OCI-LY3 (cell line): ENCODE measurements around the gene LYRM1.
"Not testable (repeated sequence)": the region's sequence is repeated elsewhere in the genome, so short reads cannot be mapped to it uniquely, and the experiment has no call there.

Experiments
- H2AFZ ChIP-seq: fragments of 200-600, 300-600 bp; shearing (Covaris generic); 2 replicates; pipeline ENCODE4 v1.6.0; 2014; ENCODE audit warnings: antibody characterized with exemption, low read depth, low read length
- H3K27ac ChIP-seq: fragments of 200-600, 300-600 bp; sonication (generic); 2 replicates; pipeline ENCODE4 v1.5.1; 2014; ENCODE audit warnings: mild to moderate bottlenecking, low read length, moderate library complexity, mixed read lengths
- H3K27me3 ChIP-seq: fragments of 200-600, 300-600 bp; sonication (generic); 2 replicates; pipeline ENCODE4 v1.6.1; 2014; ENCODE audit warnings: low read depth, low read length, mixed read lengths
- H3K36me3 ChIP-seq: fragments of 200-600, 300-600 bp; sonication (generic); replicated peaks from 2 replicates; pipeline ENCODE3; 2014; ENCODE audit warnings: low read depth, low read length, mixed read lengths
- H3K4me1 ChIP-seq: fragments of 300-600, 200-600 bp; sonication (generic); 2 replicates; pipeline ENCODE4 v1.6.1; 2014; ENCODE audit warnings: low read length, mixed read lengths
- H3K4me2 ChIP-seq: fragments of 200-600, 300-600 bp; sonication (generic); 2 replicates; pipeline ENCODE4 v1.6.1; 2014; ENCODE audit warnings: low read length, mixed read lengths
- H3K4me3 ChIP-seq: fragments of 300-600, 200-600 bp; sonication (generic); 2 replicates; pipeline ENCODE4 v1.5.1; 2014; ENCODE audit warnings: antibody characterized with exemption, mild to moderate bottlenecking, low read length, moderate library complexity
- H3K79me2 ChIP-seq: fragments of 300-600, 200-600 bp; shearing (Covaris generic); 2 replicates; pipeline ENCODE4 v1.6.1; 2014; ENCODE audit warnings: mild to moderate bottlenecking, low read length, mixed read lengths
- H3K9ac ChIP-seq: fragments of 300-600, 200-600 bp; shearing (Covaris generic); 2 replicates; pipeline ENCODE4 v1.6.0; 2014; ENCODE audit warnings: mild to moderate bottlenecking, low read length, moderate library complexity
- H3K9me3 ChIP-seq: fragments of 200-600, 300-600 bp; shearing (Covaris generic); 2 replicates; pipeline ENCODE4 v1.6.1; 2014; ENCODE audit warnings: low read length, mixed read lengths; ENCODE audit not compliant: insufficient read depth
- H4K20me1 ChIP-seq: fragments of 200-600, 300-600 bp; sonication (generic); 2 replicates; pipeline ENCODE4 v1.6.1; 2016; ENCODE audit warnings: low read length, mixed read lengths; ENCODE audit not compliant: insufficient read depth
- EZH2phosphoT487 ChIP-seq: fragments of 200-600 bp; shearing (Covaris generic); IDR thresholded peaks from 2 replicates; pipeline ENCODE4 v1.6.1; 2018; ENCODE audit warnings: antibody characterized with exemption, mixed run types, low read depth
- TF ChIP-seq, protein P1 (sequence below): fragments of 200-600, 300-600 bp; sonication (generic); IDR thresholded peaks from 2 replicates; pipeline ENCODE4 v1.5.1; 2014; ENCODE audit warnings: antibody characterized with exemption, low read length, low read depth

Gene LYRM1

DNA sequence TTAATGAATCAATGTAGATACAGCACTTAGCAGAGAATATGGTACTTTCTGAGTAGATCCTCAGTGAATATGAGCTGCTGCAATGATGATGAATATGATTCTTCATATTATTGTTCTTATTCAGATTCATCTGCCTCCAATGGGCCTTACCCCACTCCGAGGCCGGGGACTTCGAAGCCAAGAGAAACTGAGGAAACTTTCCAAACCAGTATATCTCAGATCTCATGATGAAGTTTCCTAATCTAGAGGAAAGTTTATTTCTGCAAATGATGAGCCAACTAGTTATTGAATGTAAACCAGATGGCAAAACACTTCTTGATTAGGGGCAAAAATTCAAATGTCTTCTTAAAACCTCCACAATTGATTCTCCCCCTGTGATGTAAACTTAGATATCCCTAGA lies 23.3 kb downstream of the LYRM1 start:
- no peaks in the 10 kb centered on the region for H3K27me3 ChIP-seq
- TF ChIP-seq, protein P1, sequence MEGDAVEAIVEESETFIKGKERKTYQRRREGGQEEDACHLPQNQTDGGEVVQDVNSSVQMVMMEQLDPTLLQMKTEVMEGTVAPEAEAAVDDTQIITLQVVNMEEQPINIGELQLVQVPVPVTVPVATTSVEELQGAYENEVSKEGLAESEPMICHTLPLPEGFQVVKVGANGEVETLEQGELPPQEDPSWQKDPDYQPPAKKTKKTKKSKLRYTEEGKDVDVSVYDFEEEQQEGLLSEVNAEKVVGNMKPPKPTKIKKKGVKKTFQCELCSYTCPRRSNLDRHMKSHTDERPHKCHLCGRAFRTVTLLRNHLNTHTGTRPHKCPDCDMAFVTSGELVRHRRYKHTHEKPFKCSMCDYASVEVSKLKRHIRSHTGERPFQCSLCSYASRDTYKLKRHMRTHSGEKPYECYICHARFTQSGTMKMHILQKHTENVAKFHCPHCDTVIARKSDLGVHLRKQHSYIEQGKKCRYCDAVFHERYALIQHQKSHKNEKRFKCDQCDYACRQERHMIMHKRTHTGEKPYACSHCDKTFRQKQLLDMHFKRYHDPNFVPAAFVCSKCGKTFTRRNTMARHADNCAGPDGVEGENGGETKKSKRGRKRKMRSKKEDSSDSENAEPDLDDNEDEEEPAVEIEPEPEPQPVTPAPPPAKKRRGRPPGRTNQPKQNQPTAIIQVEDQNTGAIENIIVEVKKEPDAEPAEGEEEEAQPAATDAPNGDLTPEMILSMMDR: no peak
- no peak for TF ChIP-seq EZH2phosphoT487
- no peaks in the 10 kb centered on the region for H3K79me2 ChIP-seq
- no peak overlapping the region for H3K4me3 ChIP-seq
- H3K4me1 ChIP-seq: no peaks in the 10 kb centered on the region
- H3K9ac ChIP-seq: no peak overlapping the region
- no peak overlapping the region for H3K27ac ChIP-seq
- H2AFZ ChIP-seq: no peak overlapping the region
- no peaks in the 10 kb centered on the region for H4K20me1 ChIP-seq
- H3K36me3 ChIP-seq: peaks cover 2% of the 10 kb centered on the region
- H3K4me2 ChIP-seq: no peak overlapping the region
- H3K9me3 ChIP-seq: no peaks in the 10 kb centered on the region

DNA sequence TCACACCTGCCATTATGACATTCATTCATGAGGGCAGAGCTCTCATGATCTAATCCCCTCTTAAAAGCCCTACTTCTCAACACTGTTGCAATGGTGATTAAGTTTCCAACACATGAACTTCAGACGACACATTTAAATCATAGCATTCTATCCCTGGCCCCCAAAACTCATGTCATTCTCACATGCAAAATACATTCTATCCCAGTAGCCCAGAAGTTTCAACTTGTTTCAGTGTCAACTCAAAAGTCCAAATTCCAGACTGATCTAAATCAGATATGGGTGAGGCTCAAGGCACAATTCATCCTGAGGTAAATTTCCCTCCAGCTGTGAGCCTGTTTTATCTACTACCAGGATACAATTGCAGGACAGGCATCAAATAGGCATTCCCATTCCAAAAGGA lies 25.2 kb downstream of the LYRM1 start:
- TF ChIP-seq EZH2phosphoT487: no peak
- TF ChIP-seq, protein P1: no peak
- Histone ChIP-seq H3K36me3 (peaks cover 2% of the 10 kb centered on the region), H3K4me3 (no peak overlapping the region), H3K27me3 (no peaks in the 10 kb centered on the region), H3K4me1 (no peaks in the 10 kb centered on the region), H3K9me3 (no peaks in the 10 kb centered on the region), H3K79me2 (no peaks in the 10 kb centered on the region), H3K9ac (no peak overlapping the region), H3K27ac (no peak overlapping the region), H4K20me1 (no peaks in the 10 kb centered on the region), H3K4me2 (no peak overlapping the region), H2AFZ (no peak overlapping the region)

DNA sequence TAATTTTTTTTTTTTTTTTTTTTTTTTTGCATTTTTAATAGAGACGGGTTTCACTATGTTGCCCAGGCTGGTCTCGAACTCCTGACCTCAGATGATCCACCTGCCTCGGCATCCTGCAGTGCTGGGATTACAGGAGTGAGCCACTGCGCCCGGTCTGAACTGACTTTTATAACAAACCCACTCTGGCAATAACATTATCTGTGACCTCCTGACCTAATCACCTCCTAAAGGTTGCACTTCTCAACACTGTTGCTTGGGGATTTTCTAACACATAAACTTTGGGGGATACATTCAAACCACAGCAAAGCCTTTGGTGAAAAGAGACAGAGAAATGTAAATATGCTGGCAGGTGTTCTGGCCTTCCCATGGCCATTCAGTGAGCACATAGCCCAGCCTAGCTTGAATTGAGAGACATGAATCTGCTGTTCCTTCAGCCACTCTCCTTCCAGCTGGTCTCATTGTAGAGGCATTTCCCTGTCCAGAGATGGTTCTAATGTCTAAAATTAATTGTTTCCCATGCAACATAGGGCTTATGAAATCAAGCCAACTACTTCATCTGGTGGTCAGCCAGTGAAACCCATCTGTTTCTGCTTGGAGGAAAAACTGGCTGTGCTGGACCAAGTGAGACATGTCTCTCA lies 28.3 kb downstream of the LYRM1 start:
- Histone ChIP-seq H3K4me3 (no peak overlapping the region), H3K4me1 (no peaks in the 10 kb centered on the region), H4K20me1 (no peaks in the 10 kb centered on the region), H3K79me2 (no peaks in the 10 kb centered on the region), H3K36me3 (peaks cover 2% of the 10 kb centered on the region), H3K9ac (no peak overlapping the region), H3K27ac (no peak overlapping the region), H2AFZ (no peak overlapping the region), H3K4me2 (no peak overlapping the region), H3K27me3 (no peaks in the 10 kb centered on the region), H3K9me3 (no peaks in the 10 kb centered on the region)
- TF ChIP-seq EZH2phosphoT487: no peak
- TF ChIP-seq, protein P1: no peak

DNA sequence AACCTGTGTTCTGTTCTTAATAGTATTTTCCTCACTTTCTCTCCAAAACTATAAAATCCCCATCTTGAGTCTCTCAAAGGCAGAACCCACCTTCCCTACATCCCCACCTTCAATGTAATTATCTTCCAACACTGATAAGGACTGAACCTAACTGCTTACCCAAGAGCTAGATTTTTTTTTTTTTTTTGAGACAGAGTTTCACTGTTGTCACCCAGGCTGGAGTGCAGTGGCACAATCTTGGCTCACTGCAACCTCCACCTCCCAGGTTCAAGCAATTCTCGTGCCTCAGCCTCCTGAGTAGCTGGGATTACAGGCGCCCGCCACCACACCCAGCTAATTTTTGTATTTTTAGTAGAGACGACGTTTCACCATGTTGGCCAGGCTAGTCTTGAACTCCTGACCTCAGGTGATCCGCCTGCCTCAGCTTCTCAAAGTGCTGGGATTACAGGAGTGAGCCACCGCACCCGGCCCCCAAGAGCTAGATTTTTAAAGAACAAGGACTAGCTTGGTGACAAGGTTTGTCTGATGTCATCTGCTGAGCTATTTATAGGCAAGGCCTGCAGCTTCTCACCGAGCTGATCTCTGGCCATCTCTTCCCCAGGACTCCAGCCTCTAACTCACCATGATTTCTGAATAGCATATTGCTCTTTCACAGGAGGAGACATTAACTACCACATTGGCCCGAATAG lies 29.2 kb downstream of the LYRM1 start:
- H3K79me2 ChIP-seq, H3K27ac ChIP-seq, H3K9ac ChIP-seq, H3K4me3 ChIP-seq, H4K20me1 ChIP-seq, H3K4me2 ChIP-seq, H2AFZ ChIP-seq, H3K36me3 ChIP-seq, H3K4me1 ChIP-seq, H3K9me3 ChIP-seq, H3K27me3 ChIP-seq: not testable (repeated sequence)
